WTC11 (cell line): ENCODE data around the gene RASSF1. TPM values are rescaled to one million over a fixed set of nuclear protein-coding genes. Genes with fewer than 3 reads are reported as not detected.

Experiments
- ATAC-seq: fragments of 200-7000 bp; cut with Tn5 transposase; 2 replicates; pipeline ENCODE4 v1.10.0; 2021; ENCODE audit warnings: mild to moderate bottlenecking, moderate library complexity
- CTCF ChIA-PET: fragments of 300-600 bp; sonication (Branson Sonifier 250); formaldehyde crosslinking; loops from one replicate; lab custom pipeline; 2021; ENCODE audit warnings: antibody characterized with exemption; lab: Charles Lee
- POLR2A ChIA-PET: fragments of 350-600 bp; sonication (Branson Sonifier 250); formaldehyde crosslinking; loops from one replicate; lab custom pipeline; 2021; ENCODE audit warnings: antibody characterized with exemption; lab: Charles Lee
- DNase-seq: peaks from one replicate; pipeline ENCODE4 v3.0.0; 2021; ENCODE audit warnings: low spot score
- H3K27ac Mint-ChIP-seq: 2 replicates; pipeline ENCODE4 v1.8.0; 2021; ENCODE audit warnings: mixed read lengths
- H3K27me3 Mint-ChIP-seq: 2 replicates; pipeline ENCODE4 v1.8.0; 2021; ENCODE audit warnings: low read depth, mild to moderate bottlenecking, moderate library complexity, mixed read lengths
- H3K36me3 Mint-ChIP-seq: 2 replicates; pipeline ENCODE4 v1.8.0; 2021; ENCODE audit warnings: mixed read lengths
- H3K4me1 Mint-ChIP-seq: 2 replicates; pipeline ENCODE4 v1.8.0; 2022; ENCODE audit warnings: mixed read lengths
- H3K4me3 Mint-ChIP-seq: 2 replicates; pipeline ENCODE4 v1.8.0; 2021; ENCODE audit warnings: mild to moderate bottlenecking, moderate library complexity, mixed read lengths
- H3K9me3 Mint-ChIP-seq: 2 replicates; pipeline ENCODE4 v1.8.0; 2021; ENCODE audit warnings: mixed read lengths
- ATF1 ChIP-seq: sonication (generic); formaldehyde crosslinking; IDR thresholded peaks from 2 replicates; pipeline ENCODE4 v1.8.1; 2023; ENCODE audit warnings: mild to moderate bottlenecking, moderate library complexity, missing genetic modification reagents
- FOXP1 ChIP-seq: sonication (generic); formaldehyde crosslinking; IDR thresholded peaks from 2 replicates; pipeline ENCODE4 v1.8.0; 2022; ENCODE audit warnings: missing genetic modification reagents, mild to moderate bottlenecking, moderate library complexity, borderline replicate concordance
- MXD4 ChIP-seq: fragments of 250-450 bp; sonication (Bioruptor Pico); IDR thresholded peaks from 2 replicates; pipeline ENCODE4 v1.8.0; 2021; ENCODE audit warnings: mild to moderate bottlenecking, moderate library complexity, borderline replicate concordance
- NR2C2 ChIP-seq: sonication (generic); formaldehyde crosslinking; IDR thresholded peaks from 2 replicates; pipeline ENCODE4 v1.8.0; 2022; ENCODE audit warnings: mild to moderate bottlenecking, missing genetic modification reagents
- OVOL2 ChIP-seq: fragments of 250-450 bp; sonication (Bioruptor Pico); IDR thresholded peaks from 2 replicates; pipeline ENCODE4 v1.9.0; 2021; ENCODE audit warnings: mild to moderate bottlenecking, borderline replicate concordance
- PRRX2 ChIP-seq: fragments of 250-450 bp; sonication (Bioruptor Pico); IDR thresholded peaks from 2 replicates; pipeline ENCODE4 v1.8.0; 2021; ENCODE audit warnings: mild to moderate bottlenecking
- SMAD3 ChIP-seq: sonication (generic); formaldehyde crosslinking; IDR thresholded peaks from 2 replicates; pipeline ENCODE4 v1.8.0; 2022; ENCODE audit warnings: missing genetic modification reagents, mild to moderate bottlenecking, borderline replicate concordance
- TEAD4 ChIP-seq: sonication (generic); formaldehyde crosslinking; IDR thresholded peaks from 2 replicates; pipeline ENCODE4 v1.8.0; 2022; ENCODE audit warnings: mild to moderate bottlenecking, missing genetic modification reagents
- TP53 ChIP-seq: sonication (generic); formaldehyde crosslinking; IDR thresholded peaks from 2 replicates; pipeline ENCODE4 v1.8.1; 2023; ENCODE audit warnings: mild to moderate bottlenecking, missing genetic modification reagents
- ZBTB21 ChIP-seq: sonication (generic); formaldehyde crosslinking; IDR thresholded peaks from 2 replicates; pipeline ENCODE4 v1.8.1; 2023; ENCODE audit warnings: mild to moderate bottlenecking, missing genetic modification reagents, borderline replicate concordance
- ZNF671 ChIP-seq: fragments of 250-450 bp; sonication (Bioruptor Pico); IDR thresholded peaks from 2 replicates; pipeline ENCODE4 v1.8.0; 2021; ENCODE audit warnings: mild to moderate bottlenecking
- total RNA-seq: library from RNA; stranded (reverse); gene quantifications from 3 replicates; pipeline ENCODE4 v1.2.3, GENCODE V29; 2021
- TF ChIP-seq, protein P1 (sequence below): sonication (generic); formaldehyde crosslinking; IDR thresholded peaks from 2 replicates; pipeline ENCODE4 v1.8.1; 2023; ENCODE audit warnings: mild to moderate bottlenecking, missing genetic modification reagents, borderline replicate concordance
- TF ChIP-seq, protein P2 (sequence below): sonication (generic); formaldehyde crosslinking; IDR thresholded peaks from 2 replicates; pipeline ENCODE4 v1.8.1; 2022; ENCODE audit warnings: mild to moderate bottlenecking, missing genetic modification reagents, moderate library complexity, borderline replicate concordance
- TF ChIP-seq, protein P3 (sequence below): fragments of 250-450 bp; sonication (Bioruptor Pico); conservative IDR thresholded peaks from 2 replicates; pipeline ENCODE4 v1.9.0; 2021; ENCODE audit warnings: mild to moderate bottlenecking
- TF ChIP-seq, protein P4 (sequence below): fragments of 250-450 bp; sonication (Bioruptor Pico); IDR thresholded peaks from 2 replicates; pipeline ENCODE4 v2.1.2; 2022; ENCODE audit warnings: mild to moderate bottlenecking, moderate library complexity
- TF ChIP-seq, protein P5 (sequence below): sonication (generic); formaldehyde crosslinking; IDR thresholded peaks from 2 replicates; pipeline ENCODE4 v1.8.0; 2022; ENCODE audit warnings: mild to moderate bottlenecking, missing genetic modification reagents

RASSF1 gene
- total RNA-seq, 1 experiment from 2014 or later, result 14.5 TPM

DNA sequence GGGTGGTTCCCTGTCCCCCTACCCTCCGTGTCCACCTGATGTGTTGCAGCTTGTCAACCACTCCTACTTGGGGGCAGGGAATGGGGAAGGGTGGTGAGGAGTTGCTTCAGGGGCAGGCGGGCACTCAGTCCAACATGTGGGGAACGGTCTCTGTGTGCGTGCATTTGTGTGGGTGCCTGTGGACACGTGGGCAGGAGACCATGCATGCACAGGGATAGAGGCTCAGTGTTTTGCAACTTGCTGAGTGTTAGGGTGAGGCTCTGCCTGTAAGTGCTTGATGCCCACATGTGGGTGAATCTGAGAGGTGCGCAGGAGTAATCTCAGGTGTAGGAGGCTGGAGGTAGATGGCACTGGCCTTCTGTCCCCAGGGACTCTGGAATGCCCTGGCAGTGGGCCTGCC, 43.1 kb upstream of the RASSF1 start (continued):
- TF ChIP-seq, protein P1, sequence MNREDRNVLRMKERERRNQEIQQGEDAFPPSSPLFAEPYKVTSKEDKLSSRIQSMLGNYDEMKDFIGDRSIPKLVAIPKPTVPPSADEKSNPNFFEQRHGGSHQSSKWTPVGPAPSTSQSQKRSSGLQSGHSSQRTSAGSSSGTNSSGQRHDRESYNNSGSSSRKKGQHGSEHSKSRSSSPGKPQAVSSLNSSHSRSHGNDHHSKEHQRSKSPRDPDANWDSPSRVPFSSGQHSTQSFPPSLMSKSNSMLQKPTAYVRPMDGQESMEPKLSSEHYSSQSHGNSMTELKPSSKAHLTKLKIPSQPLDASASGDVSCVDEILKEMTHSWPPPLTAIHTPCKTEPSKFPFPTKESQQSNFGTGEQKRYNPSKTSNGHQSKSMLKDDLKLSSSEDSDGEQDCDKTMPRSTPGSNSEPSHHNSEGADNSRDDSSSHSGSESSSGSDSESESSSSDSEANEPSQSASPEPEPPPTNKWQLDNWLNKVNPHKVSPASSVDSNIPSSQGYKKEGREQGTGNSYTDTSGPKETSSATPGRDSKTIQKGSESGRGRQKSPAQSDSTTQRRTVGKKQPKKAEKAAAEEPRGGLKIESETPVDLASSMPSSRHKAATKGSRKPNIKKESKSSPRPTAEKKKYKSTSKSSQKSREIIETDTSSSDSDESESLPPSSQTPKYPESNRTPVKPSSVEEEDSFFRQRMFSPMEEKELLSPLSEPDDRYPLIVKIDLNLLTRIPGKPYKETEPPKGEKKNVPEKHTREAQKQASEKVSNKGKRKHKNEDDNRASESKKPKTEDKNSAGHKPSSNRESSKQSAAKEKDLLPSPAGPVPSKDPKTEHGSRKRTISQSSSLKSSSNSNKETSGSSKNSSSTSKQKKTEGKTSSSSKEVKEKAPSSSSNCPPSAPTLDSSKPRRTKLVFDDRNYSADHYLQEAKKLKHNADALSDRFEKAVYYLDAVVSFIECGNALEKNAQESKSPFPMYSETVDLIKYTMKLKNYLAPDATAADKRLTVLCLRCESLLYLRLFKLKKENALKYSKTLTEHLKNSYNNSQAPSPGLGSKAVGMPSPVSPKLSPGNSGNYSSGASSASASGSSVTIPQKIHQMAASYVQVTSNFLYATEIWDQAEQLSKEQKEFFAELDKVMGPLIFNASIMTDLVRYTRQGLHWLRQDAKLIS (CRISPR knock-in tag), result no peak
- TF ChIP-seq SMAD3 (CRISPR knock-in tag) (no peak), TP53 (CRISPR knock-in tag) (no peak), FOXP1 (CRISPR knock-in tag) (no peak), TEAD4 (CRISPR knock-in tag) (no peak), PRRX2 (CRISPR knock-in tag) (no peak), OVOL2 (CRISPR knock-in tag) (no peak), ATF1 (no peak), ZBTB21 (CRISPR knock-in tag) (no peak)
- TF ChIP-seq, protein P2, sequence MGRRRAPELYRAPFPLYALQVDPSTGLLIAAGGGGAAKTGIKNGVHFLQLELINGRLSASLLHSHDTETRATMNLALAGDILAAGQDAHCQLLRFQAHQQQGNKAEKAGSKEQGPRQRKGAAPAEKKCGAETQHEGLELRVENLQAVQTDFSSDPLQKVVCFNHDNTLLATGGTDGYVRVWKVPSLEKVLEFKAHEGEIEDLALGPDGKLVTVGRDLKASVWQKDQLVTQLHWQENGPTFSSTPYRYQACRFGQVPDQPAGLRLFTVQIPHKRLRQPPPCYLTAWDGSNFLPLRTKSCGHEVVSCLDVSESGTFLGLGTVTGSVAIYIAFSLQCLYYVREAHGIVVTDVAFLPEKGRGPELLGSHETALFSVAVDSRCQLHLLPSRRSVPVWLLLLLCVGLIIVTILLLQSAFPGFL (CRISPR knock-in tag), result no peak
- TF ChIP-seq, protein P3, sequence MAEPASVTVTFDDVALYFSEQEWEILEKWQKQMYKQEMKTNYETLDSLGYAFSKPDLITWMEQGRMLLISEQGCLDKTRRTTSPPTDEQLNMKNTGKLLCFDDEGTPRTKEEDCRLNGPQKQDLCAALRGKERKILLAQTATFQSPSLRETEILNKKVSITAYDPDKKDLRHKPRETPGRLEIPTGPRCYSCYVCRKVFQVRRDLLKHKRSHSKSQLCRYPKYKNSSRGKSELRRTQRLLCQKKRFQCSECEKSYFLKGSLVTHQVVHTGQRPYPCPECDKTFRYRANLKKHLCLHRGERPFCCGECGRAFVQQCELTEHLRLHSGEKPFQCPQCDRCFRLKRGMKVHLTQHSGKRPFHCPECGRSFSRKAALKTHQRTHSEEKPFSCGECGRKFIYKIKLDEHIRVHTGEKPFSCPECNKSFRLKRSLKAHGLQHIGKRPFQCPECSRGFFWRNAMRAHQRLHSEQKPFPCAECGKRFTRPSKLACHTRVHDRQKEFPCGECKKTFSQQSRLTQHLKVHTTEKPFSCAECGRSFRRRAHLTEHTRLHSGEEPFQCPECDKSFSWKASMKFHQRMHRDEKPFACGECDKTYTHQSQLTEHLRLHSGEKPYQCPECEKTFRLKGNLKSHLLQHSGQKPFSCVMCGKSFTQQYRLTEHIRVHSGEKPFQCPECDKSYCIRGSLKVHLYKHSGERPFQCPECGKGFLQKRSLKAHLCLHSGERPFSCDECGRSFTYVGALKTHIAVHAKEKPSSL (CRISPR knock-in tag), result no peak

DNA sequence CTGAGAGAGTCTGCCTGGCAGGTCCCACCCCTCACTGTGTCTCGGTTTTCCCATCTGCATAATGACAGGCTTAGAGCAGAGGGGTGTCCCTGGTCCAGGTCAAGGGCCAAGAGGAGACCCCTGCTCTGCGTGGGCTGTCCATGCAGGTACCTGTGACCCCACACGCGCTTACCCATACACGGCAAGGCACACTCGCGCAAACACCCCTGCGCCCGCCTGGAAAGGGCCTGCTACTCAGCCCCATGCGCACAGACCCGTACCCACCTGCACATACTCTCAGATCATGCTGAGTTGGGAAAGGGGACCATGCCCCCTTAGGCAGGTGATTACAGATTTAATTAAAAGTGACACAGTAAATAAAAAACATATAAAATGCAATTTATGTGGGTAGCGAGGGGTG, 42.1 kb upstream of the RASSF1 start:
- no peak overlapping the region for H3K4me3 Mint-ChIP-seq
- POLR2A ChIA-PET, result no interaction called here
- TF ChIP-seq, protein P4, sequence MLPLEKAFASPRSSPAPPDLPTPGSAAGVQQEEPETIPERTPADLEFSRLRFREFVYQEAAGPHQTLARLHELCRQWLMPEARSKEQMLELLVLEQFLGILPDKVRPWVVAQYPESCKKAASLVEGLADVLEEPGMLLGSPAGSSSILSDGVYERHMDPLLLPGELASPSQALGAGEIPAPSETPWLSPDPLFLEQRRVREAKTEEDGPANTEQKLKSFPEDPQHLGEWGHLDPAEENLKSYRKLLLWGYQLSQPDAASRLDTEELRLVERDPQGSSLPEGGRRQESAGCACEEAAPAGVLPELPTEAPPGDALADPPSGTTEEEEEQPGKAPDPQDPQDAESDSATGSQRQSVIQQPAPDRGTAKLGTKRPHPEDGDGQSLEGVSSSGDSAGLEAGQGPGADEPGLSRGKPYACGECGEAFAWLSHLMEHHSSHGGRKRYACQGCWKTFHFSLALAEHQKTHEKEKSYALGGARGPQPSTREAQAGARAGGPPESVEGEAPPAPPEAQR (CRISPR knock-in tag), result no peak
- TF ChIP-seq NR2C2 (CRISPR knock-in tag), result no peak
- no peak for TF ChIP-seq ZNF671 (CRISPR knock-in tag)
- TF ChIP-seq, all 79 proteins: peak for 0
- 0 out of 2 replicates have a peak, but pooled peaks cover 2% of the 10 kb centered on the region for H3K4me1 Mint-ChIP-seq
- no peaks in the 10 kb centered on the region for H3K9me3 Mint-ChIP-seq
- H3K27me3 Mint-ChIP-seq, result no peaks in the 10 kb centered on the region
- DNase-seq, result no peak
- H3K36me3 Mint-ChIP-seq, result no peaks in the 10 kb centered on the region
- no peak for ATAC-seq
- CTCF ChIA-PET, result interaction anchor here (1.0 kb wide), 1 partner anchor 8 kb away, joined by 3 read pairs; no protein-coding TSS in a partner anchor
- H3K27ac Mint-ChIP-seq, result no peak overlapping the region

DNA sequence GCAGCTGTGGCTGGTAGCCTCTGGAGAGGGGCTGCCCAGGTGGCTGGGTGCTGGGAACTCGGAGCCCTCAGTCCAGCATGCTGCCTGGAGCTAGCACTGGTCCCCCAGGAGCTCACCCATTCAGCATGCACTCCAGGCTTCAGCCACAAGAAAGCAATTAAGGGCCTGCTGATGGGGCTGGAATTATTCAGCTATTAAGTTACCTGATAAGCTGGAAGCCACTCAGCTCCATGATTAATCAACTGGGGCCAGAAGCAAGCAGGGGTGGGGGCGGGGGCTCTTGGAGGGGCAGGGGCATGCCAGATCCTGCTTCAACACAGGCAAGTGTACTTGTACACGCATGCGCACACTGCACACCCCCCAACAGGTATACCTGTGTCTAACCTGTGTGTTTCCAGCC, 40.7 kb upstream of the RASSF1 start:
- Mint-ChIP-seq H3K4me3 (no peak overlapping the region), H3K36me3 (no peaks in the 10 kb centered on the region), H3K27ac (no peak overlapping the region), H3K27me3 (no peaks in the 10 kb centered on the region), H3K4me1 (0 out of 2 replicates have a peak, but pooled peaks cover 2% of the 10 kb centered on the region), H3K9me3 (no peaks in the 10 kb centered on the region)
- POLR2A ChIA-PET, result no interaction called here
- TF ChIP-seq, protein P5, sequence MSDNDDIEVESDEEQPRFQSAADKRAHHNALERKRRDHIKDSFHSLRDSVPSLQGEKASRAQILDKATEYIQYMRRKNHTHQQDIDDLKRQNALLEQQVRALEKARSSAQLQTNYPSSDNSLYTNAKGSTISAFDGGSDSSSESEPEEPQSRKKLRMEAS (CRISPR knock-in tag), result no peak
- no peak for TF ChIP-seq MXD4 (CRISPR knock-in tag)
- no peak for TF ChIP-seq ATF1
- CTCF ChIA-PET, result interaction anchor here (0.6 to 1.4 kb wide), 4 partner anchors 11 to 169 kb away, joined by 4 to 9 read pairs (median 4); no protein-coding TSS in a partner anchor
- DNase-seq, result no peak
- ATAC-seq, result no peak
